Measurements from ENCODE around the gene ONECUT3. TPM values are rescaled to one million over a fixed set of nuclear protein-coding genes. Genes with fewer than 3 reads are reported as not detected.

The ONECUT3 gene
- total RNA-seq, 2 experiments from 2014 or later = not detected

DNA sequence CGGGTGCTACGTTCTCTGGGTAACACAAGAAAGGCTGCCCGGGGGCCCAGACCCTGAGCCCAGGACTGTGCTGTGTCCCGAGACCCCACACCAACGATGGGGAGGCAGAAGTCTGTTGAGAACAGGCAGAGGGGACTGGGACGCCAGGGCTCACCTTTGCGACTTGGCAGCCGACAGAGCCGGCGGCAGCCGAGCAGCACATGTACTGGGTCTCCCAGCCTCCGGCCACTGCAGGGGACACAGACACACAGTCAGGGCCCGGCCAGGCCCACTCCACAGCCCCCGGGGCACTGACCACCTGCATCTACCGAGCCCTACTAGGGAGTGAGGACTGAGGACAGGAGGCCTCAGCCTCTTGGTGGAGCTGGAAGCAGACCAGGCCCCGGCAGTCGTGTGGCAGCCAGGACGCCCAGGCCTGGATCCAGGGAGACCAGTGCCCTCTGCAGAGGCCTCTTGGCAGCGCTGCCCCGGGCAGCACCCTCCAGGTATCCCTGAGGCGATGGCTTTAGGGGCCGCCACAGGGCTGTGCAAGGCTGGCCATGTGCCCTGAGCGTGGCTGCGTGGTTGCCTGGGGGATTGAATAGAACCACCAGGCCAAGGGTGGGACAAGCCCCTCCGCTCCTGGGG lies 64.4 kb downstream of the ONECUT3 start:
- no peaks in the 10 kb centered on the region for H3K9me2 ChIP-seq (ENCODE audit: insufficient read depth, low read length)
- H3K4me3 ChIP-seq (ENCODE audit: low read depth, low read length, poor library complexity, severe bottlenecking) = no peak overlapping the region
- no peaks in the 10 kb centered on the region for H4K20me1 ChIP-seq (ENCODE audit: insufficient read depth, low read length)
- H3K4me2 ChIP-seq (ENCODE audit: low read length) = no peak overlapping the region
- DNase-seq (ENCODE audit: low spot score) = no peak
- intact Hi-C loops (cut with micrococcal nuclease; ENCODE audit: unreplicated experiment) = no loop called here
- no peak for TF ChIP-seq EZH2phosphoT487 (IDR thresholded peaks at IDR 0.05; ENCODE audit: borderline replicate concordance, low read depth, low read length)
- no peak for TF ChIP-seq CTCF (conservative IDR thresholded peaks at IDR 0.05; ENCODE audit: low read length)
- POLR2A ChIA-PET = no interaction called here
- no peaks in the 10 kb centered on the region for H3K9me3 ChIP-seq (ENCODE audit: low read length)
- H3K79me2 ChIP-seq (ENCODE audit: insufficient read depth, low read depth, low read length) = no peaks in the 10 kb centered on the region
- no peak overlapping the region for H2AFZ ChIP-seq (ENCODE audit: low read length)
- BruUV-seq (replicated peaks) = no TSS peak
- CTCF ChIA-PET (ENCODE audit: unreplicated experiment) = no interaction called here
- H3K27ac ChIP-seq (ENCODE audit: low read depth, low read length, poor library complexity, severe bottlenecking) = no peak overlapping the region
- H3K4me1 ChIP-seq (ENCODE audit: insufficient read depth, low read length, poor library complexity, severe bottlenecking) = peaks cover 11% of the 10 kb centered on the region
- peaks cover 71% of the 10 kb centered on the region for H3K36me3 ChIP-seq (ENCODE audit: insufficient read depth, low read length)

GRCh38 chr19:1818549-1819195 lies 65.4 kb downstream of the ONECUT3 start:
- no peak overlapping the region for H3K27ac ChIP-seq (ENCODE audit: low read depth, low read length, poor library complexity, severe bottlenecking)
- no peak overlapping the region for H2AFZ ChIP-seq (ENCODE audit: low read length)
- H3K9me3 ChIP-seq (ENCODE audit: low read length) = no peaks in the 10 kb centered on the region
- H3K4me1 ChIP-seq (ENCODE audit: insufficient read depth, low read length, poor library complexity, severe bottlenecking) = peaks cover 1% of the 10 kb centered on the region
- POLR2A ChIA-PET = no interaction called here
- no peak overlapping the region for H3K4me3 ChIP-seq (ENCODE audit: low read depth, low read length, poor library complexity, severe bottlenecking)
- TF ChIP-seq CTCF (conservative IDR thresholded peaks at IDR 0.05; ENCODE audit: low read length) (no peak), EZH2phosphoT487 (IDR thresholded peaks at IDR 0.05; ENCODE audit: borderline replicate concordance, low read depth, low read length) (no peak)
- H4K20me1 ChIP-seq (ENCODE audit: insufficient read depth, low read length) = no peaks in the 10 kb centered on the region
- CTCF ChIA-PET (ENCODE audit: unreplicated experiment) = no interaction called here
- no peak overlapping the region for H3K4me2 ChIP-seq (ENCODE audit: low read length)
- DNase-seq (ENCODE audit: low spot score) = no peak
- intact Hi-C loops (cut with micrococcal nuclease; ENCODE audit: unreplicated experiment) = no loop called here
- H3K9me2 ChIP-seq (ENCODE audit: insufficient read depth, low read length) = no peaks in the 10 kb centered on the region
- no peaks in the 10 kb centered on the region for H3K79me2 ChIP-seq (ENCODE audit: insufficient read depth, low read depth, low read length)
- H3K36me3 ChIP-seq (ENCODE audit: insufficient read depth, low read length) = peaks cover 80% of the 10 kb centered on the region
- BruUV-seq (replicated peaks) = no TSS peak

Data from OCI-LY7 (cell line).